Brain microvascular endothelial cell (primary cell): ENCODE data around the gene SF1.
"Not testable (repeated sequence)": the region's sequence is repeated elsewhere in the genome, so short reads cannot be mapped to it uniquely, and the experiment has no call there.

Experiments used
- DNase-seq: peaks from one replicate; pipeline ENCODE4 v3.0.0-alpha.2; 2020
- H3K27ac ChIP-seq: fragments of 250-450 bp; sonication (Bioruptor Pico); 2 replicates; pipeline ENCODE4 v1.5.1; 2020; ENCODE audit warnings: mild to moderate bottlenecking, moderate library complexity
- H3K27me3 ChIP-seq: fragments of 250-450 bp; sonication (Bioruptor Pico); replicated peaks from 2 replicates; pipeline ENCODE4 v1.5.1; 2020; ENCODE audit warnings: mild to moderate bottlenecking
- H3K36me3 ChIP-seq: fragments of 250-450 bp; sonication (Bioruptor Pico); replicated peaks from 2 replicates; pipeline ENCODE4 v1.5.1; 2020; ENCODE audit warnings: mild to moderate bottlenecking
- H3K4me3 ChIP-seq: 2 replicates; pipeline ENCODE4 v1.5.1; 2011; ENCODE audit warnings: low read depth, mild to moderate bottlenecking, control low read depth, low read length, moderate library complexity
- in situ Hi-C: cut with HindIII; loops from 2 replicates; pipeline ENCODE4 v1.10.0; 2017; ENCODE audit warnings: low sequenced_read_pairs, low pct_ligation_motif_present
- TF ChIP-seq, protein P1 (sequence below): IDR thresholded peaks from 2 replicates; pipeline ENCODE4 v1.5.1; 2011; ENCODE audit warnings: low read depth, mild to moderate bottlenecking, moderate library complexity, low read length, control low read depth, inconsistent platforms; ENCODE audit errors: missing control alignments

SF1 gene

DNA sequence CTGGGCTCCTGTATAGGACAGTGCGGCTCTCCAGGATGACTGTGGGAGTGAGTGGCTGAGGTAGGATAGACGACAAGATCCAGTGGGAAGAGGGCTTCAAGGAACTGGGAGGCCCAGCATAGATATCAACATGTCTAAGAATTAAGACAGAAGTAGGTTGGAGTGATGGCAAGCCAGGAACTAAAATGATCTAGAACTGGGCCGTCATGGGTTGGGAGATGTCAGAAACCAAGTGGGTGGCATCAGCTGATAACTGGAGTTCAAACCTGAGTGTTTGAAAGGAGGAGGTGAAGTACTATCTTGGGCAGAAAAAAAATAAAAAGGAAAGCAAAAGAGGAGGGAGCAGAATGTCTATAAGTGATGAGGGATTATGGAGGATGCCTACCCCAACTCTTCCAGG lies 39.1 kb upstream of the SF1 start:
- in situ Hi-C loops, result no loop called here
- no peak for DNase-seq
- TF ChIP-seq, protein P1, sequence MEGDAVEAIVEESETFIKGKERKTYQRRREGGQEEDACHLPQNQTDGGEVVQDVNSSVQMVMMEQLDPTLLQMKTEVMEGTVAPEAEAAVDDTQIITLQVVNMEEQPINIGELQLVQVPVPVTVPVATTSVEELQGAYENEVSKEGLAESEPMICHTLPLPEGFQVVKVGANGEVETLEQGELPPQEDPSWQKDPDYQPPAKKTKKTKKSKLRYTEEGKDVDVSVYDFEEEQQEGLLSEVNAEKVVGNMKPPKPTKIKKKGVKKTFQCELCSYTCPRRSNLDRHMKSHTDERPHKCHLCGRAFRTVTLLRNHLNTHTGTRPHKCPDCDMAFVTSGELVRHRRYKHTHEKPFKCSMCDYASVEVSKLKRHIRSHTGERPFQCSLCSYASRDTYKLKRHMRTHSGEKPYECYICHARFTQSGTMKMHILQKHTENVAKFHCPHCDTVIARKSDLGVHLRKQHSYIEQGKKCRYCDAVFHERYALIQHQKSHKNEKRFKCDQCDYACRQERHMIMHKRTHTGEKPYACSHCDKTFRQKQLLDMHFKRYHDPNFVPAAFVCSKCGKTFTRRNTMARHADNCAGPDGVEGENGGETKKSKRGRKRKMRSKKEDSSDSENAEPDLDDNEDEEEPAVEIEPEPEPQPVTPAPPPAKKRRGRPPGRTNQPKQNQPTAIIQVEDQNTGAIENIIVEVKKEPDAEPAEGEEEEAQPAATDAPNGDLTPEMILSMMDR, result no peak
- no peaks in the 10 kb centered on the region for H3K36me3 ChIP-seq
- no peak overlapping the region for H3K4me3 ChIP-seq
- no peaks in the 10 kb centered on the region for H3K27me3 ChIP-seq
- no peak overlapping the region for H3K27ac ChIP-seq

DNA sequence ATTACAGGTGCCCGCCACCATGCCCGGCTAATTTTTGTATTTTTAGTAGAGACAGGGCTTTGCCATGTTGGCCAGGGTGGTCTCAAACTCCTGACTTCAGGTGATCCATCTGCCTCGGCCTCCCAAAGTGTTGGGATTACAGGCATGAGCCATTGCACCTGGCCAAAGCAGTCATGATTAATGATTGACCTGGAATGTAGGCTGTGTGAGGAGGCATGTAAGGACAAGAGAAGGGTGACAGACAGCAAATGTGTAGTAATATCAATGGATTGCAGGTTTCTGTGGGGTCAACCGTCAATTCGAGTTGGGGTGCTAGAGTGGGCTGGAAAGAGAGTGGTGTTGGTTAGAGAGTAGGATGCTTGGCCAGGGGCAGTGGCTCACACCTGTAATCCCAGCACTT lies 37.1 kb upstream of the SF1 start:
- DNase-seq, H3K4me3 ChIP-seq, in situ Hi-C loops, H3K36me3 ChIP-seq, H3K27me3 ChIP-seq, H3K27ac ChIP-seq: not testable (repeated sequence)

DNA sequence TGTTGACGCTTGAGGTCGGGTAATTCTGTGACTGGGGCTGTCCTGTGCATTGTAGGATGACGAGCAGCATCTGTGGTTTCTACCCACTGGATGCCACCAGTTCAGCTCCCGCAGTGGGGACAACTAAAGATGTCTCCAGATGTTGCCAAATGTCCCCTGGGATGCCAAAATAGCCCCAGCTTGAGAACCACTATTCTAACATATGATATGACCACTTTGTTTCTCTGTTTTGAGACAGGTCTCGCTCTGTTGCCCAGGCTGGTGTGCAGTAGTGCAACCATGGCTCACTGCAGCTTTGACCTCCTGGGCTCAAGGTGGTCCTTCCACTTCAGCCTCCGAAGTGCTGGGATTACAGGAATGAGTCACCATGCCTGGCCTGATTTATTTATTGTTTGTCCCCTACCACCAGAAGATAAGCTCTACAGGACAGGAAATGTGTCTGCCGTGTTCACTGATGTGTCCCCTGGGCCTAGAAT lies 36.4 kb upstream of the SF1 start:
- Histone ChIP-seq H3K27me3 (no peaks in the 10 kb centered on the region), H3K4me3 (no peak overlapping the region), H3K36me3 (no peaks in the 10 kb centered on the region), H3K27ac (no peak overlapping the region)
- TF ChIP-seq, protein P1, result no peak
- in situ Hi-C loops, result no loop called here
- DNase-seq, result no peak

DNA sequence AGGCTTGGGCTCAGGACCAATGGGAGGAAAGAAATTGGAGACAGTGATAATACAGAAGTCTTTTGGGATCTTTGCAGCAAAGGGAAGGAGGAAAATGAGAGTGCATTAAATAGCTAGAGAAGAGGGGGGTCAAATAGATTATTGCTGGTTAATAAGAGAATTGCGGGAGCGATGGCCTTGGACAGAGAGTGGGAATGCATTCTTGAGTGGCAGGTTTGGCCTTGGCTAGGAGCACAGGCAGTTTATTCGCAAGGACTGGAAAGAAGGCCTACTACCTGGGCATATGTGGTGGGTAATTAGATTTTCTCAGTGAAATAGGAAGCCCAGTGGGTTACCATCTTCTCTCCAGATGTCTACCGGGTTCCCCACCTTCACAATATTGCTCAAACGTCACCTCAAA lies 35.5 kb upstream of the SF1 start:
- TF ChIP-seq, protein P1, result no peak
- no peaks in the 10 kb centered on the region for H3K27me3 ChIP-seq
- H3K36me3 ChIP-seq, result no peaks in the 10 kb centered on the region
- no peak overlapping the region for H3K4me3 ChIP-seq
- no peak for DNase-seq
- in situ Hi-C loops, result no loop called here
- H3K27ac ChIP-seq, result no peak overlapping the region

DNA sequence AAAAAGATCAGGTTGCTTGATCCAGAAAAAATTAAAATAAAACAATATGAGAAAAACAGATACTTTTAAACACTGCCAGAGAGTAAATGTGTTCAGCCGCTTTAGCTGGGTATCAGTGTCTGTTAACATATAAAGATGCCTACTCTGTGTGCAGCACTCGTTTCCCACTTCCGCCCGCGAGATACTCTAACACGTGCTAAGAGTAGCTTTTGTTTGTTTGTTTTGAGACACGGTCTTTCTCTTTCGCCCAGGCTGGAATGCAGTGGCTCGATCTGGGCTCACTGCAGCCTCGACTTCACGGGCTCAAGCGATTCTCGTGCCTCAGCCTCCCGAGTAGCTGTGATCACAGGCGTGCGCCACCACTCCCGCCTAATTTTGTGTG lies 32.5 kb upstream of the SF1 start:
- H3K4me3 ChIP-seq, result peak overlapping the region; percentile 86
- H3K27ac ChIP-seq, result no peak overlapping the region
- in situ Hi-C loops, result no loop called here
- DNase-seq, result peak; percentile 22
- no peaks in the 10 kb centered on the region for H3K27me3 ChIP-seq
- H3K36me3 ChIP-seq, result peaks cover 2% of the 10 kb centered on the region
- TF ChIP-seq, protein P1, result no peak

DNA sequence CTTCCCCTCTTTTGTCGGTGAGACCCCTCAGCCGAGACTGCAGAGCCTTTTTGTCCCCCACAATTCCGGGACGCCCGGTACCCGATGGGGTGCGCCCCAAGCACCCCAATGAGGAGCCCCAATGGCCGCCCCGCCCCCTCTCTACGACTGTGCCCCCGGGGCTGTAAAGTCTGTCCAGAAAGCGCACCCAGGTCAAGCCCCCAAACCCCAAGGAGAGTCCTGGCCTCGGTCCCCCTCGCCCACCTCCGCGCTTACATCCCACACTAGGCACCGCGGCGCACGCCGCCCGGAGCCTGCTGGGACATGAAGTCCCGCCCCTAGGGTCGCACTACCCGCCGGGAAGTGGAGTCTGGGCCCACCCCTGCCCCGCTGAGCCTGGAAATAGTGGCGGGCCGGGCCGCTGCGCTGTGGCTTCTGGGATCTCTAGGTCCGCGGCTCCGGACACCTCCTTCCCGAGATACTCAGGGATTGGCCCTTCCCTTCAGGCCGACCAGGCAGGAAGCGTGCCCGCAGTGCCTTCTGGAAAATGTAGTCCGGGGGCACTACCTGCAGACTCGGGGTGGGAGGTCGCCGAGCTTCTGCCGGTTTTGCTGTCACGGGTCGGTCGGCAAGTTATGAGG lies 32.0 kb upstream of the SF1 start, which contains the start of gene MEN1:
MEN1 (minus strand) TSS at position 281 of the 620 bp plus-strand sequence. CDS start 442 bp downstream, outside the sequence.
- TF ChIP-seq, protein P1, result no peak
- Histone ChIP-seq H3K4me3 (peak within 1 kb of the TSS; percentile 86), H3K27ac (no peak within 1 kb of the TSS), H3K36me3 (peaks cover 2% of the 10 kb centered on the region), H3K27me3 (no peaks in the 10 kb centered on the region)
- in situ Hi-C loops, result no loop called here
- peak; percentile 97 for DNase-seq
